GM12872 (cell line): ENCODE data around the gene ATP2B1.

Experiments
- TF ChIP-seq, protein P1 (sequence below): IDR thresholded peaks from 3 replicates; pipeline ENCODE4 v1.5.1; 2011; ENCODE audit warnings: low read depth, mild to moderate bottlenecking, low read length, moderate library complexity; ENCODE audit not compliant: insufficient read depth

ATP2B1 gene

DNA sequence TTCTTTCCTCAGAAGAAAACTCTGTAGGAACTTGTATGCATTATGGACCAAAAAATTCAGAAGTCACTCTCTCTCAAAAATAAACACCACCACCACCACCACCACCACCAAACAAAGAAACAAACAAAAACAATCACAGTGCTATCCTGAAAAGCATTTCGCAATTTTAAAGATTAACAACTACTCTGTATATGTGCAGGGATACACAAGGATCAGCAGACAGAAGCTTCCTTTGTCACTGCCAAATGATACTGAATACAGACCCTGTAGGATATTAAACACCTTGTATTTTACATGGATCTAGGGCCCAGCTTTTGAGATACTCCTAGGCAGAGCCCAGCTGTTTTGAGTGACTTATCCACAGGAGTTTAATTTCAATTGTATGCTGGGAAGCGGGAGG lies 31.7 kb downstream of the ATP2B1 start:
- TF ChIP-seq, protein P1, sequence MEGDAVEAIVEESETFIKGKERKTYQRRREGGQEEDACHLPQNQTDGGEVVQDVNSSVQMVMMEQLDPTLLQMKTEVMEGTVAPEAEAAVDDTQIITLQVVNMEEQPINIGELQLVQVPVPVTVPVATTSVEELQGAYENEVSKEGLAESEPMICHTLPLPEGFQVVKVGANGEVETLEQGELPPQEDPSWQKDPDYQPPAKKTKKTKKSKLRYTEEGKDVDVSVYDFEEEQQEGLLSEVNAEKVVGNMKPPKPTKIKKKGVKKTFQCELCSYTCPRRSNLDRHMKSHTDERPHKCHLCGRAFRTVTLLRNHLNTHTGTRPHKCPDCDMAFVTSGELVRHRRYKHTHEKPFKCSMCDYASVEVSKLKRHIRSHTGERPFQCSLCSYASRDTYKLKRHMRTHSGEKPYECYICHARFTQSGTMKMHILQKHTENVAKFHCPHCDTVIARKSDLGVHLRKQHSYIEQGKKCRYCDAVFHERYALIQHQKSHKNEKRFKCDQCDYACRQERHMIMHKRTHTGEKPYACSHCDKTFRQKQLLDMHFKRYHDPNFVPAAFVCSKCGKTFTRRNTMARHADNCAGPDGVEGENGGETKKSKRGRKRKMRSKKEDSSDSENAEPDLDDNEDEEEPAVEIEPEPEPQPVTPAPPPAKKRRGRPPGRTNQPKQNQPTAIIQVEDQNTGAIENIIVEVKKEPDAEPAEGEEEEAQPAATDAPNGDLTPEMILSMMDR = no peak

DNA sequence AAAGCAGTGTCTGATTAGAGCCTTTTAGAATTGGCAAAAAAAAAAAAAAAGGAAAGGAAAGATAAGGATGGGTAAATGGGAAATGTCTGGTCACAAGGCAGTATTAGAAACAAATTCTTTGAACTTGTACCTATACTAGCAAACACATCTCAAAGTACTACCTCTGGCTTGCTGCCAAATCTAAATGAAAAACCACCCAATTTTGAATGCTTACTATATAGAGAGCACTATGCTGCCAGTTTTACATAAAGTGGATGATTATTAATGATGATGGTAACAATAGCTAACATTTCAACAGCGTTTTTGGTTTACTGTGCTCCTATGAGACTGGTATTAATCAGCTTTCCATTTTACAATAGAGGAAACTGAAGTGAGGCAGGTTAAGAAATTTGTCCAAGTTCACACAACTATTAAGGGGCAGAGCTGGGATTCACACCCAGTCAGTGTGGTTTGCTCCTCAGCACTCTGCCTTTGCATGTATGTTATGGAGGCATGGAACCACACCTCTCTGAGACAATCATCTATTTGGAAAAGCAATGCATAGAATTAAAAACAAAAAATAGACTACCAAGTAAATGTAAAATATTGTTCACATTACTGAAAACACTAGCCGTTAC lies 34.2 kb downstream of the ATP2B1 start:
- TF ChIP-seq, protein P1 = no peak

DNA sequence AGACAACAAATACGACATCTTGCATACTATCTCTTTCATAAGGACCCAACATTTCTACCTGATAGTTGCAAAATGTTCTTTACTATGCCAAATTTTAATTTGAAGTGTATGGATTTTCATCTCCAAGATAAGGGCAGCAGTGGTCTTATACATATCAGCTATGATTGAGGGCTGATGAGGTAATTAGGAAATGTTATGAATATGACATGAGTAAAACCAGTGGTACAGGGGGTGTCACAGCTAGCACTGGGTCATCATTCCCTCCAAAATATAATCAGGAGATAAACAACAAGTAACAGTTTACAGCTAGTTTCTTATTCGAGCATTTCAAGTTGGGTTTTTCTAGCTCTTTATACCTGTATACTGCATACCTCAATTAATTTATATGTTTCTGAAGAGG lies 35.0 kb downstream of the ATP2B1 start:
- TF ChIP-seq, protein P1 = no peak

DNA sequence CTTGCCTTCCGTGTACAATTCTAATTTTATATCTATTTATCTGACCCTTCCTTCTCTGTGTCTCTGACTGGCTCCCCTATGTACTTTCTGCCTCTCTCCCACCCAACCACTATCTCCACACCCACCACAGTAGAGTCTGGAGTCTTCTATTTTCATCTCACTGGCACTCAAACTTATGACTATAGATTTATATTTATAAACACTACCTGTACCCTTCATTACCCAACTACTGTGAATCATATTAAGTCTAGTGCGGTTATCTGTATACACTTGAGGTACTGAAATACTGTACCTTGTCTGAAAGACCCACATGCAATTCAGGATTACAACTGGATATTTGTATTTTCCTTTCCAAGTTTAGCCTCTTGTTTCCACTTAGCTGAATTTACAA lies 36.1 kb downstream of the ATP2B1 start:
- TF ChIP-seq, protein P1 = no peak

DNA sequence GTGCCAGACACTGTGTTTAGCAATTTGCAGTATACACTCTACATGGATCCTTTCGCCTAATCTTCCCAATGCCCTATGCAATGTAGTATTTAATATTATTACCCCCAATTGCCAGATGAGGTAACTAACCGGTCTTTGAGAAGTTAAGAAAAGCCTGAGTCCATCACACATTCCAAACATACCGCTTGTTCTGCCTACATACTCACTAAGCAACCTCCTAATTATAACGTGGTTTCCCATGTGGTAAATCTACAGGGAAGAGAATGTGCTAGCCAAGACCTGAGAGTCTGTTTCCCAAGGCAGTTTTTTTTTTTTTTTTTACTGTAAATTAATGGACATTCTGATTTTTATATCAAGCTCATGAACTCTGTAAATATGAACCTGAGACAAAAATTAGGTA lies 37.2 kb downstream of the ATP2B1 start:
- TF ChIP-seq, protein P1 = no peak

DNA sequence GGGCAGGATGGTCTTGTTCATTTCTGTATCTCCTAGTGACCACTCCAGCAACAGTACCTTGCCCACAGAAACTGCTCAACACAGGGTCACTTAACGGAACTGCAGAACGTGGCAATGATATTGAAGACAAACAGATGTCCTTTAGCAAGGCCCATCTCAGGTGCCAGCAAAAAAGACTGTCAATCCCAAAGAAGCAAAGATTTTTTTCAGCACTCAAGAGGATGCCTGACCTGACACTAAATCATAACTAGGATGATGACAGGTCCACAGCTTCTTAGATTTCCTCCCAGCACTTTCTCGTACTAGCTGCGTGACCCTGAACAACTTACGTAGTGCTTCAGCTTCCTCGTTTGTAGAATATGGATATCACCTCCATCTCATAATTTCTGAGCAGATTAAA lies 39.4 kb downstream of the ATP2B1 start:
- TF ChIP-seq, protein P1 = no peak

DNA sequence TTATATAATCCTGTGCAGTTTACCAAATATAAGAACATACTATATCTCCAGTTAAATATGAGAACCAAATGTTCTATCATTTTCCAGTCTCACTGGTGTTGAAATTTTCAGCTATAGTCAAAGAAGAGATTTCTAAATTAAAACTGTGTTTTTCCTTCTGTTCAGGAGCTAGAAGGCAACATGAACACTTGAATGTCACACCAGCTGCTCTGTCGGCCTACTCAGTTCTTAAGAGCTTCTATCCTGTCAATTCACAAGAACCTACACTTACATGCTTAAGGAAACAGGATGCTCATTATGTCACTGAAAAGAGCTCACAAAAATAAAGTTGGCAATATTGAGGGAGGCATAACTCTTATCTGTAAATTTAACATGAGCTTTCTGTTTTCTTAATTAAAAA lies 43.1 kb downstream of the ATP2B1 start:
- TF ChIP-seq, protein P1 = no peak
